ENCODE measurements around the gene ZNF106. TPM values are rescaled to one million over a fixed set of nuclear protein-coding genes. Genes with fewer than 3 reads are reported as not detected.
A peak's percentile ranks its signal among the peaks of the same experiment; 100 is the strongest.

ZNF106 gene
- total RNA-seq, 4 donors from 2014 or later = 42.9 to 54.8 (median 50.3) TPM

GRCh38 chr15:42427429-42428223 is 63.3 kb downstream of the ZNF106 start:
- Histone ChIP-seq H3K4me1 (no peaks in the 10 kb centered on the region), H3K4me3 (replicated peaks in 1 of 3) (no peak overlapping the region), H3K36me3 (peaks cover 24 to 59% of the 10 kb centered on the region in 2 donors), H3K9me3 (no peaks in the 10 kb centered on the region), H3K27me3 (no peaks in the 10 kb centered on the region), H3K27ac (no peak overlapping the region)
- no peak for DNase-seq
- intact Hi-C loops (cut with DNase I) = no loop called here
- WGBS, 2 donors = 93 to 94% methylated on average over 7 of the region's 7 CpGs
- TF ChIP-seq CTCF (IDR thresholded peaks at IDR 0.05) (no peak), POLR2A (IDR thresholded peaks at IDR 0.05) (no peak)

- no peak overlapping the region for H3K4me3 ChIP-seq (replicated peaks in 1 of 3)
- DNase-seq = no peak
- TF ChIP-seq CTCF (IDR thresholded peaks at IDR 0.05) (no peak), POLR2A (IDR thresholded peaks at IDR 0.05) (no peak)
- H3K4me1 ChIP-seq = no peaks in the 10 kb centered on the region
- intact Hi-C loops (cut with DNase I) = no loop called here
- no peaks in the 10 kb centered on the region for H3K27me3 ChIP-seq
- H3K27ac ChIP-seq = no peak overlapping the region
- H3K36me3 ChIP-seq = peaks cover 24 to 71% of the 10 kb centered on the region in 2 donors
- WGBS, 2 donors = 87 to 89% methylated on average over 2 of the region's 2 CpGs
- H3K9me3 ChIP-seq = no peaks in the 10 kb centered on the region
Measured at GRCh38 chr15:42421376-42421775, 69.6 kb downstream of the ZNF106 start.

- Histone ChIP-seq H3K36me3 (peaks cover 23 to 66% of the 10 kb centered on the region in 2 donors), H3K4me1 (peaks cover 2 to 3% of the 10 kb centered on the region in 2 donors), H3K4me3 (replicated peaks in 1 of 3) (no peak overlapping the region), H3K27me3 (no peaks in the 10 kb centered on the region), H3K27ac (no peak overlapping the region), H3K9me3 (no peaks in the 10 kb centered on the region)
- WGBS, 2 donors = 86 to 87% methylated on average over 7 of the region's 7 CpGs
- intact Hi-C loops (cut with DNase I) = no loop called here
- TF ChIP-seq CTCF (IDR thresholded peaks at IDR 0.05) = no peak
- TF ChIP-seq POLR2A (IDR thresholded peaks at IDR 0.05) = no peak
- DNase-seq = no peak
Measured at GRCh38 chr15:42419369-42419768, 71.6 kb downstream of the ZNF106 start.

DNA sequence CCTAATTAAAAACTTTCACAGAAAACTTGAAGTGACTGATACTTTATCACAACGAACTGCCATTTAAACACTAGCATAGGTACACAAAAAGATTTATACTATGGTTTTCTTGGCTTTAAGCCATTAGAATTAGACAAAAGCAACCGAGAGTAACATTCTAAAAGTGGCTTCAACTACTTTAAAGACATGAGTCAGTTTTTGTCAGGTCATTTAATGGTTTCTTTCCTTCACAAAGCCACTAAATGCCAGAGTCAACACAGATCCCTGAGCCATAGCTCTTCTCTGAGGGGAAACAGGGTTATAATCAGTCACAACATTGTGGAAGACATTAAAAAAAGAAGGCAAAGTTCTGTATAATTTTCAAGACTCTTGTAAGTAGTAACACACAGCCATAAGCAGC is 77.0 kb downstream of the ZNF106 start:
- 37 to 39% methylated on average over 2 of the region's 2 CpGs for WGBS, 2 donors
- TF ChIP-seq POLR2A (IDR thresholded peaks at IDR 0.05) = no peak
- no peak for TF ChIP-seq CTCF (IDR thresholded peaks at IDR 0.05)
- H3K36me3 ChIP-seq = peaks cover 0 to 21% of the 10 kb centered on the region in 2 donors
- H3K27me3 ChIP-seq = no peaks in the 10 kb centered on the region
- H3K9me3 ChIP-seq = no peaks in the 10 kb centered on the region
- peak overlapping the region in 1 of 3 donors; percentile 6 for H3K27ac ChIP-seq
- intact Hi-C loops (cut with DNase I) = no loop called here
- DNase-seq = no peak
- H3K4me3 ChIP-seq (replicated peaks in 1 of 3) = no peak overlapping the region
- H3K4me1 ChIP-seq = peaks cover 6 to 14% of the 10 kb centered on the region in 2 donors

DNA sequence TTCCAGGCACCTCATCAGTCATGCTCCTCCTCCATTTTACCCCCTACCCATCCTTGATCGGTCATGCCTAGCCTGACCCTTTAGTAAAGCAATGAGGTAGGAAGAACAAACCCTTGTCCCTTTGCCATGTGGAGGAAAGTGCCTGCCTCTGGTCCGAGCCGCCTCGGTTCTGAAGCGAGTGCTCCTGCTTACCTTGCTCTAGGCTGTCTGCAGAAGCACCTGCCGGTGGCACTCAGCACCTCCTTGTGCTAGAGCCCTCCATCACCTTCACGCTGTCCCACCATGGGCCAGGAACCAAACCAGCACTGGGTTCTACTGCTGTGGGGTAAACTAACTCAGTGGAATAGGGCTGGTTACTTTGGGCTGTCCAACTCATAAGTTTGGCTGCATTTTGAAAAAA is 79.1 kb downstream of the ZNF106 start:
- TF ChIP-seq CTCF (IDR thresholded peaks at IDR 0.05) = no peak
- no peak for TF ChIP-seq POLR2A (IDR thresholded peaks at IDR 0.05)
- no peak overlapping the region for H3K4me3 ChIP-seq (replicated peaks in 1 of 3)
- WGBS, 2 donors = 93 to 98% methylated on average over 6 to 7 of the region's 7 CpGs
- H3K27ac ChIP-seq = no peak overlapping the region
- intact Hi-C loops (cut with DNase I) = no loop called here
- peaks cover 6 to 14% of the 10 kb centered on the region in 2 donors for H3K4me1 ChIP-seq
- no peak for DNase-seq
- no peaks in the 10 kb centered on the region for H3K9me3 ChIP-seq
- no peaks in the 10 kb centered on the region for H3K27me3 ChIP-seq
- H3K36me3 ChIP-seq = peaks cover 0 to 11% of the 10 kb centered on the region in 2 donors
